ENCODE data around the gene SLC24A1. TPM values are rescaled to one million over a fixed set of nuclear protein-coding genes. Genes with fewer than 3 reads are reported as not detected.

Gene SLC24A1
- total and polyA plus RNA-seq, 2 of the 4 experiments (the other 2 are of a cell fraction): 3.6 to 4.9 TPM

DNA sequence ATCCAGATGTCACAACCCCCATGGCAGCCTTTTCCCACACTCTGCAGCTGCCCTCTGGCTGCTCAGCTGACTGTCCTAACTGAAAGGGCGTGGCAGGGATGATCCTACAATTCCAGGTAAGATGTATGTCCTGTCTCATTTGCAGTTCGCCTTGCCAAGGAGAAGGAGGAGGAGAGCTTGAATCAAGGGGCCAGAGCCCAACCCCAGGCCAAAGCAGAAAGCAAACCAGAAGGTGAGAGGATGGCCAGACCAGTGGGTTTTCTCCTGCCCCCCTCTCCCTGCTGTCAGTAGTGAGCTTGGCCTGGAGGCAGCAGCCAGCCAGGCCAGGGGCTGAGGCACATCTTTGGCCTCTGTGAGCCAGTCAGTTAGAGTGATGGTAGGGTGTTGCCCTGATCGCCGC, 22.5 kb downstream of the SLC24A1 start:
- Histone ChIP-seq H2AFZ (replicated peaks; ENCODE audit: low read length, poor library complexity) (no peak overlapping the region), H3K27ac (ENCODE audit: insufficient read depth, low read length) (no peak overlapping the region), H4K5ac (ENCODE audit: low read depth, low read length) (no peak overlapping the region), H2BK20ac (ENCODE audit: low read depth, low read length) (no peak overlapping the region), H3K4me3 (ENCODE audit: insufficient read depth, low read depth, low read length) (no peak overlapping the region), H2BK15ac (ENCODE audit: low read depth, low read length) (no peak overlapping the region), H3K4me1 (ENCODE audit: control insufficient read depth, insufficient read depth, low read length) (peaks cover 8% of the 10 kb centered on the region), H2BK5ac (ENCODE audit: low read depth, low read length, poor library complexity, severe bottlenecking) (no peak overlapping the region), H3K9me3 (ENCODE audit: control insufficient read depth, insufficient read depth, low read length) (no peaks in the 10 kb centered on the region), H2BK120ac (ENCODE audit: low read depth, low read length) (no peak overlapping the region), H3K36me3 (ENCODE audit: control insufficient read depth, insufficient read depth, low read length) (no peaks in the 10 kb centered on the region), H3K14ac (replicated peaks; ENCODE audit: low read depth, low read length) (no peak overlapping the region), H4K8ac (ENCODE audit: low read depth in 2 of 2, low read length in 2 of 2) (no peak overlapping the region), H3K4ac (ENCODE audit: low read depth, low read length) (no peak overlapping the region), H3K27me3 (ENCODE audit: control insufficient read depth, insufficient read depth, low read length) (no peaks in the 10 kb centered on the region), H3K18ac (ENCODE audit: low read depth, low read length) (no peak overlapping the region), H3K9me1 (ENCODE audit: insufficient read depth, low read length) (no peaks in the 10 kb centered on the region; the same call in 1 of the 2 replicates), H3K9ac (ENCODE audit: low read depth, low read length) (no peak overlapping the region), H3K4me2 (ENCODE audit: low read depth, low read length) (no peak overlapping the region), H4K91ac (ENCODE audit: insufficient read depth, low read depth, low read length) (no peak overlapping the region), H2AK5ac (ENCODE audit: low read depth, low read length) (no peak overlapping the region), H3K79me1 (ENCODE audit: low read depth in 1 of 2, low read length in 2 of 2) (no peaks in the 10 kb centered on the region), H3K23ac (ENCODE audit: low read depth, low read length) (no peak overlapping the region), H3K56ac (ENCODE audit: extremely low read depth, insufficient read depth, low read length) (no peak overlapping the region), H4K20me1 (ENCODE audit: insufficient read depth, low read length) (no peaks in the 10 kb centered on the region), H2AK9ac (replicated peaks; ENCODE audit: low read depth, low read length, poor library complexity) (no peak overlapping the region)
- CTCF ChIA-PET: interaction anchor here (1.2 kb wide), 1 partner anchor 11 kb away, joined by 3 read pairs; no protein-coding TSS in a partner anchor
- BruUV-seq (replicated peaks): no TSS peak
- dilution Hi-C loops (cut with HindIII; ENCODE audit: low sequenced_read_pairs, unreplicated experiment) (no loop called here), in situ Hi-C loops (cut with MboI; ENCODE audit: low sequenced_read_pairs) (no loop called here), intact Hi-C loops (cut with micrococcal nuclease) (no loop called here)
- ATAC-seq (ENCODE audit: low read depth): no peak
- no peak for TF ChIP-seq RCOR1 (IDR thresholded peaks at IDR 0.05; ENCODE audit: insufficient replicate concordance, low read length)
- TF ChIP-seq RAD21 (IDR thresholded peaks at IDR 0.05; ENCODE audit: low read length): no peak
- TF ChIP-seq CHD1 (IDR thresholded peaks at IDR 0.05; ENCODE audit: low read depth, low read length): no peak
- TF ChIP-seq BHLHE40 (IDR thresholded peaks at IDR 0.05; ENCODE audit: low read depth, low read length): no peak
- TF ChIP-seq CEBPB (IDR thresholded peaks at IDR 0.05; ENCODE audit: low read depth, low read length): no peak
- no peak for TF ChIP-seq FOS (IDR thresholded peaks at IDR 0.05; ENCODE audit: low read depth, low read length)
- TF ChIP-seq POLR2A (IDR thresholded peaks at IDR 0.05; ENCODE audit: low read depth, low read length): no peak
- TF ChIP-seq, protein P1, sequence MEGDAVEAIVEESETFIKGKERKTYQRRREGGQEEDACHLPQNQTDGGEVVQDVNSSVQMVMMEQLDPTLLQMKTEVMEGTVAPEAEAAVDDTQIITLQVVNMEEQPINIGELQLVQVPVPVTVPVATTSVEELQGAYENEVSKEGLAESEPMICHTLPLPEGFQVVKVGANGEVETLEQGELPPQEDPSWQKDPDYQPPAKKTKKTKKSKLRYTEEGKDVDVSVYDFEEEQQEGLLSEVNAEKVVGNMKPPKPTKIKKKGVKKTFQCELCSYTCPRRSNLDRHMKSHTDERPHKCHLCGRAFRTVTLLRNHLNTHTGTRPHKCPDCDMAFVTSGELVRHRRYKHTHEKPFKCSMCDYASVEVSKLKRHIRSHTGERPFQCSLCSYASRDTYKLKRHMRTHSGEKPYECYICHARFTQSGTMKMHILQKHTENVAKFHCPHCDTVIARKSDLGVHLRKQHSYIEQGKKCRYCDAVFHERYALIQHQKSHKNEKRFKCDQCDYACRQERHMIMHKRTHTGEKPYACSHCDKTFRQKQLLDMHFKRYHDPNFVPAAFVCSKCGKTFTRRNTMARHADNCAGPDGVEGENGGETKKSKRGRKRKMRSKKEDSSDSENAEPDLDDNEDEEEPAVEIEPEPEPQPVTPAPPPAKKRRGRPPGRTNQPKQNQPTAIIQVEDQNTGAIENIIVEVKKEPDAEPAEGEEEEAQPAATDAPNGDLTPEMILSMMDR (conservative IDR thresholded peaks at IDR 0.05; ENCODE audit: low read depth, low read length): no peak
- TF ChIP-seq MXI1 (IDR thresholded peaks at IDR 0.05; ENCODE audit: borderline replicate concordance, low read depth, low read length): no peak
- TF ChIP-seq, protein P2, sequence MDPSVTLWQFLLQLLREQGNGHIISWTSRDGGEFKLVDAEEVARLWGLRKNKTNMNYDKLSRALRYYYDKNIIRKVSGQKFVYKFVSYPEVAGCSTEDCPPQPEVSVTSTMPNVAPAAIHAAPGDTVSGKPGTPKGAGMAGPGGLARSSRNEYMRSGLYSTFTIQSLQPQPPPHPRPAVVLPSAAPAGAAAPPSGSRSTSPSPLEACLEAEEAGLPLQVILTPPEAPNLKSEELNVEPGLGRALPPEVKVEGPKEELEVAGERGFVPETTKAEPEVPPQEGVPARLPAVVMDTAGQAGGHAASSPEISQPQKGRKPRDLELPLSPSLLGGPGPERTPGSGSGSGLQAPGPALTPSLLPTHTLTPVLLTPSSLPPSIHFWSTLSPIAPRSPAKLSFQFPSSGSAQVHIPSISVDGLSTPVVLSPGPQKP (IDR thresholded peaks at IDR 0.05; ENCODE audit: borderline replicate concordance, low read depth, low read length): no peak
- TF ChIP-seq NFE2L2 (IDR thresholded peaks at IDR 0.05; ENCODE audit: low read depth, low read length): no peak
- no peak for TF ChIP-seq MAFK (IDR thresholded peaks at IDR 0.05; ENCODE audit: low read depth, low read length)
- WGBS, 2 experiments (ENCODE audit: extremely low coverage in 2 of 2, insufficient read length in 1 of 2): 80% methylated on average over 1 of the region's 4 CpGs; no CpG with 5 or more reads in 1 of the 2 experiments
- POLR2A ChIA-PET (ENCODE audit: unreplicated experiment): no interaction called here
- no peak for DNase-seq
